Liver (tissue), 9 donors: ENCODE data around the gene STAT5B. TPM values are rescaled to one million over a fixed set of nuclear protein-coding genes. Genes with fewer than 3 reads are reported as not detected.
"Not testable (repeated sequence)": the region's sequence is repeated elsewhere in the genome, so short reads cannot be mapped to it uniquely, and the experiment has no call there.

Experiments
- DNase-seq: peaks from one replicate; pipeline ENCODE4 v3.0.0-alpha.2; 2017; ENCODE audit warnings: low spot score
- H3K27ac ChIP-seq, 2 donors: one replicate each; pipeline ENCODE4 v1.7.0; 2013; ENCODE audit warnings: inconsistent platforms in 2 of 2, low read length in 2 of 2, control low read depth in 1 of 2, low read depth in 1 of 2, mild to moderate bottlenecking in 1 of 2
- H3K27me3 ChIP-seq, 4 donors: one replicate each; pipeline versions ENCODE4 v1.6.1 to v1.7.0; 2013; ENCODE audit warnings: low read length in 3 of 4, inconsistent platforms in 1 of 4, mild to moderate bottlenecking in 1 of 4, moderate library complexity in 1 of 4; ENCODE audit not compliant: control insufficient read depth in 4 of 4, insufficient read depth in 4 of 4
- H3K36me3 ChIP-seq, 4 donors: one replicate each; pipeline versions ENCODE4 v1.6.1 to v1.7.0; 2013; ENCODE audit warnings: low read length in 3 of 4, mild to moderate bottlenecking in 3 of 4, low read depth in 1 of 4, moderate library complexity in 1 of 4; ENCODE audit not compliant: control insufficient read depth in 4 of 4, insufficient read depth in 3 of 4
- H3K4me1 ChIP-seq, 4 donors: one replicate each; pipeline versions ENCODE4 v1.6.1 to v1.7.0; 2013; ENCODE audit warnings: low read length in 3 of 4, mild to moderate bottlenecking in 3 of 4, moderate library complexity in 1 of 4; ENCODE audit not compliant: control insufficient read depth in 4 of 4, insufficient read depth in 4 of 4
- H3K4me3 ChIP-seq, 3 donors: one replicate each; pipeline versions ENCODE4 v1.6.1 to v1.7.0; 2013; ENCODE audit warnings: low read length in 3 of 3, control low read depth in 1 of 3, low read depth in 1 of 3, mild to moderate bottlenecking in 1 of 3
- H3K9ac ChIP-seq, 2 donors: one replicate each; pipeline ENCODE4 v1.7.0; 2013; ENCODE audit warnings: low read length in 2 of 2, mild to moderate bottlenecking in 2 of 2, moderate library complexity in 2 of 2, control low read depth in 1 of 2, low read depth in 1 of 2
- H3K9me3 ChIP-seq, 4 donors: one replicate each; pipeline versions ENCODE4 v1.6.1 to v1.7.0; 2013; ENCODE audit warnings: low read length in 3 of 4; ENCODE audit not compliant: control insufficient read depth in 4 of 4
- EGR1 ChIP-seq, 2 donors: IDR thresholded peaks; 2 replicates each; pipeline ENCODE4 v1.6.1; 2016 to 2018; ENCODE audit warnings: antibody characterized with exemption in 2 of 2, low read depth in 2 of 2
- FOXA1 ChIP-seq: IDR thresholded peaks from 2 replicates; pipeline ENCODE4 v1.6.1; 2016; ENCODE audit warnings: antibody characterized with exemption
- FOXA2 ChIP-seq: IDR thresholded peaks from 2 replicates; pipeline ENCODE4 v1.6.1; 2016; ENCODE audit warnings: antibody characterized with exemption
- GABPA ChIP-seq, 2 donors: IDR thresholded peaks in 1 of 2; conservative IDR thresholded peaks in 1 of 2; 2 replicates each; pipeline ENCODE4 v1.6.1; 2016; ENCODE audit warnings: antibody characterized with exemption in 2 of 2, mild to moderate bottlenecking in 1 of 2, moderate library complexity in 1 of 2
- HNF4A ChIP-seq, 2 donors: conservative IDR thresholded peaks; 2 replicates each; pipeline ENCODE4 v1.6.1; 2016; ENCODE audit warnings: antibody characterized with exemption in 2 of 2, mild to moderate bottlenecking in 2 of 2
- HNF4G ChIP-seq: IDR thresholded peaks from 2 replicates; pipeline ENCODE4 v1.6.1; 2016; ENCODE audit warnings: antibody characterized with exemption
- JUND ChIP-seq, 2 donors: IDR thresholded peaks; 2 replicates each; pipeline ENCODE4 v1.6.1; 2016; ENCODE audit warnings: antibody characterized with exemption in 2 of 2
- MAX ChIP-seq: IDR thresholded peaks from 2 replicates; pipeline ENCODE4 v1.6.1; 2016; ENCODE audit warnings: antibody characterized with exemption
- NR2F2 ChIP-seq: IDR thresholded peaks from 2 replicates; pipeline ENCODE4 v1.6.1; 2016; ENCODE audit warnings: antibody characterized with exemption
- RAD21 ChIP-seq, 2 donors: IDR thresholded peaks; 2 replicates each; pipeline ENCODE4 v1.6.1; 2016; ENCODE audit warnings: antibody characterized with exemption in 2 of 2, mild to moderate bottlenecking in 2 of 2
- REST ChIP-seq: IDR thresholded peaks from 2 replicates; pipeline ENCODE4 v1.6.1; 2016; ENCODE audit warnings: antibody characterized with exemption, mild to moderate bottlenecking
- RXRA ChIP-seq, 2 donors: IDR thresholded peaks; 2 replicates each; pipeline ENCODE4 v1.6.1; 2017 to 2018; ENCODE audit warnings: antibody characterized with exemption in 2 of 2, mild to moderate bottlenecking in 1 of 2
- SP1 ChIP-seq: IDR thresholded peaks from 2 replicates; pipeline ENCODE4 v1.6.1; 2018; ENCODE audit warnings: antibody characterized with exemption, mild to moderate bottlenecking
- TAF1 ChIP-seq: conservative IDR thresholded peaks from 2 replicates; pipeline ENCODE4 v1.6.1; 2016; ENCODE audit warnings: antibody characterized with exemption, mild to moderate bottlenecking
- YY1 ChIP-seq: IDR thresholded peaks from 2 replicates; pipeline ENCODE4 v1.6.1; 2016; ENCODE audit warnings: antibody characterized with exemption, mild to moderate bottlenecking
- WGBS: extraction: QIAGEN DNeasy Blood & Tissue Kit; methylation state at CpG from one replicate; pipeline ENCODE4 v1.1.7; 2013; 5-methylcytosine and 5-hydroxymethylcytosine counted together
- polyA plus RNA-seq, 2 donors: library from polyadenylated mRNA; stranded (reverse) in 1 of 2; unstranded in 1 of 2; fragments of 200-250 nt in 1 of 2; fragments of >200 nt in 1 of 2; fragmentation: Nextera tagmentation in 1 of 2; extraction: Ambion mirVana in 1 of 2; gene quantifications; one replicate each; pipeline versions ENCODE4 v1.2.1 to v1.2.3, GENCODE V29; 2013 to 2015
- total RNA-seq, 2 donors: library from RNA; depleted of rRNA; stranded (reverse); fragments of >200 nt; gene quantifications; one replicate each; pipeline ENCODE4 v1.2.3, GENCODE V29; 2014
- TF ChIP-seq, protein P1 (sequence below): IDR thresholded peaks from 2 replicates; pipeline ENCODE4 v1.6.1; 2016; ENCODE audit warnings: antibody characterized with exemption
- TF ChIP-seq, protein P2 (sequence below): fragments of 150-350 bp; IDR thresholded peaks from 2 replicates; pipeline ENCODE4 v1.5.1; 2017; ENCODE audit warnings: improper control_type of control experiment, low read depth, low read length; ENCODE audit not compliant: missing input control
- donor health status: healthy.
- donor health status: healthy.
- donor health status: healthy.
- donor health status: healthy.
- donor health status: healthy.

Gene STAT5B
- total and polyA plus RNA-seq, 4 donors = 6.7 to 33.9 (median 21.6) TPM

DNA sequence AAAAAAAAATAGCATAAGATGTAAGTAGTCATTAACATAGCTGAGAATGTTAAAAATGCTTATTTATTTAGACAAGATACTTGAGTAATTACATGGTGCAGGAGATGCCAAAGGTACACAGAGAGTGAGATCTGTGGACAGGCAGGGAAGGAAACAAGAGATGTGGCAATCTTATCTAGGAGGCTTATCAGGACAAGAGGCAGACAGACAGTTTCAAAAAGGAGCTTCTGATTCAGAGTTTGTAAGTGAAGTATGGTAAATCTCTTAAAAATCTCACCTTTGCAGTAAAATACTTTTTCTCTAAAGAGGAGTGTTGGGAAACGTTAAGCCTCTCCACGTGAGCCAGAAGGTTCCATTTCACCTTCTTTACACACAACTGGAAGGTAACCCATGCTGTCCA lies 62.0 kb downstream of the STAT5B start:
- Histone ChIP-seq H3K27me3 (no peaks in the 10 kb centered on the region), H3K9ac (no peak overlapping the region), H3K4me3 (no peak overlapping the region), H3K36me3 (peaks cover 9 to 72% (median 28%) of the 10 kb centered on the region in 4 donors), H3K4me1 (no peaks in the 10 kb centered on the region), H3K9me3 (no peaks in the 10 kb centered on the region), H3K27ac (no peak overlapping the region)
- WGBS = 92% methylated on average over 2 of the region's 2 CpGs
- TF ChIP-seq SP1 (no peak), FOXA1 (no peak), REST (no peak), HNF4A (conservative IDR thresholded peaks at IDR 0.05) (no peak), GABPA (IDR thresholded peaks at IDR 0.05 in 1 of 2, conservative IDR thresholded peaks at IDR 0.05 in 1 of 2) (no peak), RAD21 (IDR thresholded peaks at IDR 0.05) (no peak), JUND (IDR thresholded peaks at IDR 0.05) (no peak), RXRA (IDR thresholded peaks at IDR 0.05) (no peak), NR2F2 (no peak), FOXA2 (no peak), EGR1 (IDR thresholded peaks at IDR 0.05; ENCODE audit: low read depth in 2 of 2) (no peak), TAF1 (no peak), MAX (no peak), HNF4G (no peak), YY1 (no peak)
- TF ChIP-seq, protein P1, sequence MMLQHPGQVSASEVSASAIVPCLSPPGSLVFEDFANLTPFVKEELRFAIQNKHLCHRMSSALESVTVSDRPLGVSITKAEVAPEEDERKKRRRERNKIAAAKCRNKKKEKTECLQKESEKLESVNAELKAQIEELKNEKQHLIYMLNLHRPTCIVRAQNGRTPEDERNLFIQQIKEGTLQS = no peak
- TF ChIP-seq, protein P2, sequence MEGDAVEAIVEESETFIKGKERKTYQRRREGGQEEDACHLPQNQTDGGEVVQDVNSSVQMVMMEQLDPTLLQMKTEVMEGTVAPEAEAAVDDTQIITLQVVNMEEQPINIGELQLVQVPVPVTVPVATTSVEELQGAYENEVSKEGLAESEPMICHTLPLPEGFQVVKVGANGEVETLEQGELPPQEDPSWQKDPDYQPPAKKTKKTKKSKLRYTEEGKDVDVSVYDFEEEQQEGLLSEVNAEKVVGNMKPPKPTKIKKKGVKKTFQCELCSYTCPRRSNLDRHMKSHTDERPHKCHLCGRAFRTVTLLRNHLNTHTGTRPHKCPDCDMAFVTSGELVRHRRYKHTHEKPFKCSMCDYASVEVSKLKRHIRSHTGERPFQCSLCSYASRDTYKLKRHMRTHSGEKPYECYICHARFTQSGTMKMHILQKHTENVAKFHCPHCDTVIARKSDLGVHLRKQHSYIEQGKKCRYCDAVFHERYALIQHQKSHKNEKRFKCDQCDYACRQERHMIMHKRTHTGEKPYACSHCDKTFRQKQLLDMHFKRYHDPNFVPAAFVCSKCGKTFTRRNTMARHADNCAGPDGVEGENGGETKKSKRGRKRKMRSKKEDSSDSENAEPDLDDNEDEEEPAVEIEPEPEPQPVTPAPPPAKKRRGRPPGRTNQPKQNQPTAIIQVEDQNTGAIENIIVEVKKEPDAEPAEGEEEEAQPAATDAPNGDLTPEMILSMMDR = no peak
- DNase-seq = no peak

GRCh38 chr17:42212382-42212781 lies 63.8 kb downstream of the STAT5B start:
- Histone ChIP-seq H3K27me3 (no peaks in the 10 kb centered on the region), H3K27ac (peak overlapping the region in 1 of 2 donors; percentile 60), H3K9ac (no peak overlapping the region), H3K36me3 (peaks cover 10 to 68% (median 28%) of the 10 kb centered on the region in 4 donors), H3K4me3 (no peak overlapping the region), H3K9me3 (no peaks in the 10 kb centered on the region), H3K4me1 (no peaks in the 10 kb centered on the region)
- 81% methylated on average over 7 of the region's 7 CpGs for WGBS
- TF ChIP-seq FOXA2 (no peak), JUND (IDR thresholded peaks at IDR 0.05) (peak in 1 of 2 donors; percentile 34)
- no peak for DNase-seq

DNA sequence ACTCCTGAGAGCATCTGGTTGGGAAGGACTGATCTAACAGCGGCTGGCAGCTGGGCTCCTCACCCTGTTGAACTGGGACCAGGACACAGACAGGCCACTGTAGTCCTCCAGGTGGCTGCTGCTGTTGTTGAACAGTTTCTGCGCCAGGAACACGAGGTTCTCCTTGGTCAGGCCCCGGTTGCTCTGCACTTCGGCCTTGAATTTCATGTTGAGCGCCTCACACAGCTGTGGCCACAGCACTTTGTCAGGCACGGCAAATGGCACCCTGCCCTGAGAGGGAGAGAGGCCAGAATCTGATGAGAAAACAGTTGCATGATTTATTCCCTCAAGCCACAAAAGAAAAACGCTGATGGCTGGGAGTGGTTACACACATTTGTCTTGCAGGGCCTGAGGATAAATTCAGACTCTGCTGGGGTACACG lies 64.3 kb downstream of the STAT5B start:
- not testable (repeated sequence) for H3K4me3 ChIP-seq, H3K27me3 ChIP-seq, H3K9ac ChIP-seq, H3K4me1 ChIP-seq, H3K9me3 ChIP-seq, DNase-seq
- 64% methylated on average over 9 of the region's 9 CpGs for WGBS
- peaks cover 10 to 67% (median 24%) of the 10 kb centered on the region in 4 donors for H3K36me3 ChIP-seq
- H3K27ac ChIP-seq = peak overlapping the region in 1 of 2 donors; percentile 60
